Measurements from ENCODE around the gene TTLL10. TPM values are rescaled to one million over a fixed set of nuclear protein-coding genes. Genes with fewer than 3 reads are reported as not detected.
"Not testable (repeated sequence)": the region's sequence is repeated elsewhere in the genome, so short reads cannot be mapped to it uniquely, and the experiment has no call there.

Gene TTLL10
- total and polyA plus RNA-seq, 8 donors: 0.13 to 6.4 (median 0.46) TPM; not detected in 5

DNA sequence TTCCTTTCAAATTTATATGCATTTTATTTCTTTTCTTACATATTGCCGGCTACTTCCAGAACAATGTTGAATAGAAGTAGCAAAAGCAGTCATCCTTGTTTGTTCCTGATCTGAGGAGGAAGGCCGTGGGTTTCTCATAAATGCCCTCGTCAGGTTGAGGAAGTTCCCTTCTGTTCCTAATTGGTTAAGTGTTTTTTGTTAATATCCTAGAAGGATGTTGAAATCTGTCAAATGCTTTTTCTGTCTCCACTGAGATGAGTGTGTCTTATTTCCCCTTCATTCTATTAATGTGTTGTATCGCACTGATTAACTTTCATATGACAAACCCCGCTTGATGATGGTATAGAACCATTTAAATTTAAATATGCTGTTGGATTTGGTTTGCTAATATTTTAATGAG lies 15.4 kb downstream of the TTLL10 start:
- 69 to 87% (median 76%) methylated on average over 5 of the region's 5 CpGs for WGBS, 5 donors
- TF ChIP-seq POLR2A (IDR thresholded peaks at IDR 0.05) (no peak), POLR2AphosphoS5 (IDR thresholded peaks at IDR 0.05) (no peak), EP300 (IDR thresholded peaks at IDR 0.05) (no peak)
- TF ChIP-seq, protein P1, sequence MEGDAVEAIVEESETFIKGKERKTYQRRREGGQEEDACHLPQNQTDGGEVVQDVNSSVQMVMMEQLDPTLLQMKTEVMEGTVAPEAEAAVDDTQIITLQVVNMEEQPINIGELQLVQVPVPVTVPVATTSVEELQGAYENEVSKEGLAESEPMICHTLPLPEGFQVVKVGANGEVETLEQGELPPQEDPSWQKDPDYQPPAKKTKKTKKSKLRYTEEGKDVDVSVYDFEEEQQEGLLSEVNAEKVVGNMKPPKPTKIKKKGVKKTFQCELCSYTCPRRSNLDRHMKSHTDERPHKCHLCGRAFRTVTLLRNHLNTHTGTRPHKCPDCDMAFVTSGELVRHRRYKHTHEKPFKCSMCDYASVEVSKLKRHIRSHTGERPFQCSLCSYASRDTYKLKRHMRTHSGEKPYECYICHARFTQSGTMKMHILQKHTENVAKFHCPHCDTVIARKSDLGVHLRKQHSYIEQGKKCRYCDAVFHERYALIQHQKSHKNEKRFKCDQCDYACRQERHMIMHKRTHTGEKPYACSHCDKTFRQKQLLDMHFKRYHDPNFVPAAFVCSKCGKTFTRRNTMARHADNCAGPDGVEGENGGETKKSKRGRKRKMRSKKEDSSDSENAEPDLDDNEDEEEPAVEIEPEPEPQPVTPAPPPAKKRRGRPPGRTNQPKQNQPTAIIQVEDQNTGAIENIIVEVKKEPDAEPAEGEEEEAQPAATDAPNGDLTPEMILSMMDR (IDR thresholded peaks at IDR 0.05): no peak
- no peak overlapping the region for H3K27ac ChIP-seq
- H3K9me3 ChIP-seq: peaks cover 0 to 8% (median 0%) of the 10 kb centered on the region in 4 donors
- H3K27me3 ChIP-seq: no peaks in the 10 kb centered on the region
- intact Hi-C loops (cut with DNase I; ENCODE audit: low total_unique reads): no loop called here
- no peak overlapping the region for H3K4me3 ChIP-seq
- DNase-seq: no peak
- no peaks in the 10 kb centered on the region for H3K4me1 ChIP-seq
- no peaks in the 10 kb centered on the region for H3K36me3 ChIP-seq

DNA sequence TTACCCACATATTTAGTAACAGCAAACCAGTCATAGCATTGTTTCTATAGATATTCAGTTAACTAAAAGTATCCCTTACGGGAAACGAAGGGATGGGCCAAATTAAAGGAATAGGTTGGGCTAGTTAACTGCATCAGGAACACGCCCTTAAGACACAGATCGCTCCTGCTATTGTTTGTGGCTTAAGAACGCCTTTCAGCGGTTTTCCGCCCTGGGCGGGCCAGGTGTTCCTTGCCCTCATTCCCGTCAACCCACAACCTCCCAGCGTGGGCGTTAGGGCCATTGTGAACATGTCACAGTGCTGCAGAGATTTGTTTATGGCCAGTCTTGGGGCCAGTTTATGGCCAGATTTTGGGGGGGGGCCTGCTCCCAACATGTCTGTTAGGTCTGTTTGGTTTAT lies 18.1 kb downstream of the TTLL10 start:
- H3K27me3 ChIP-seq: no peaks in the 10 kb centered on the region
- peaks cover 0 to 19% (median 5%) of the 10 kb centered on the region in 4 donors for H3K9me3 ChIP-seq
- no peaks in the 10 kb centered on the region for H3K36me3 ChIP-seq
- H3K4me1 ChIP-seq: no peaks in the 10 kb centered on the region
- TF ChIP-seq POLR2AphosphoS5 (IDR thresholded peaks at IDR 0.05) (no peak), POLR2A (IDR thresholded peaks at IDR 0.05) (no peak), EP300 (IDR thresholded peaks at IDR 0.05) (no peak)
- TF ChIP-seq, protein P1 (IDR thresholded peaks at IDR 0.05): no peak
- no peak for DNase-seq
- no peak overlapping the region for H3K4me3 ChIP-seq
- intact Hi-C loops (cut with DNase I; ENCODE audit: low total_unique reads): no loop called here
- WGBS, 5 donors: 78 to 95% (median 88%) methylated on average over 11 of the region's 11 CpGs
- no peak overlapping the region for H3K27ac ChIP-seq

DNA sequence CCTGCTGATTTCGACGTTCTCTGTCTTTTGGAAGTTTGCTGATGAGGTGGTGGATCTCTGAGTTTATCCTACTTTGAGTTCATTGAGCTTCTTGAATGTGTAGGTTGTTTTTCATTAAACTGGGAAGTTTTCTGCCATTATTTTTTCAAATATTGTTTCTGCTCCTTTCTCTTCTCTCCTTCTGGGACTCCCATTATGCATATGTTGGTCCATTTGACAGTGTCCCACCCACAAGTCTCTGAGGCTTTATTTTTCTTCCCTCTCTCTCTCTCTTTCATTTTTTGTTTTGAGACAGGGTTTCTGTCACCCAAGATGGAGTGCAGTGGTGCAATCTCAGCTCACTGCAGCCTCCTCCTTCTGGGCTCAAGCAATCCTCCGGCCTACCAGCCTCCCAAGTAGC lies 21.0 kb downstream of the TTLL10 start:
- intact Hi-C loops (cut with DNase I; ENCODE audit: low total_unique reads): no loop called here
- WGBS, 5 donors: 62 to 96% (median 87%) methylated on average over 3 of the region's 3 CpGs

DNA sequence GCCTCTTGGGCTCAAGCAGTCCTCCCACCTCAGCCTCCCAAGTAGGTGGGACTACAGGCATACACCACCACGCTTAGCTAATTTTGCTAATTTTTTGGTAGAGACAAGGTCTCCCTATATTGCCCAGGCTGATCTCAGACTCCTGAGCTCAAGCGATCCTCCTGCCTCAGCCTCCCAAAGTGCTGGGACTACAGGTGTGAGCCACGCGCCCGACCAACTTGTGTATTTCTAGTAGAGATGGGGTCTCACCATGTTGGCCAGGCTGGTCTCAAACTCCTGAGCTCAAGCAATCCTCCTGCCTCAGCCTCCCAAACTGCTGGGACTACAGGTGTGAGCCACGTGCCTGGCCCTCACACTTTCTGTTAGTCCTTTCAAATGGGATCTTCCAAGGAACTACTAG lies 22.0 kb downstream of the TTLL10 start:
- Histone ChIP-seq H3K27me3 (peaks cover 0 to 14% (median 7%) of the 10 kb centered on the region in 3 donors), H3K9me3 (peaks cover 0 to 19% (median 5%) of the 10 kb centered on the region in 4 donors)
- H3K4me1 ChIP-seq; H3K36me3 ChIP-seq; DNase-seq; H3K4me3 ChIP-seq; H3K27ac ChIP-seq; intact Hi-C loops (cut with DNase I; ENCODE audit: low total_unique reads): not testable (repeated sequence)
- 83 to 95% (median 94%) methylated on average over 6 of the region's 6 CpGs for WGBS, 5 donors

More for the DNA sequence above, 21.0 kb downstream of the TTLL10 start:
- no peak overlapping the region for H3K4me3 ChIP-seq
- TF ChIP-seq, protein P1 (IDR thresholded peaks at IDR 0.05): no peak
- TF ChIP-seq EP300 (IDR thresholded peaks at IDR 0.05) (no peak), POLR2AphosphoS5 (IDR thresholded peaks at IDR 0.05) (no peak), POLR2A (IDR thresholded peaks at IDR 0.05) (no peak)
- peaks cover 0 to 19% (median 5%) of the 10 kb centered on the region in 4 donors for H3K9me3 ChIP-seq
- H3K27ac ChIP-seq: no peak overlapping the region
- DNase-seq: no peak
- no peaks in the 10 kb centered on the region for H3K36me3 ChIP-seq
- no peaks in the 10 kb centered on the region for H3K4me1 ChIP-seq
- H3K27me3 ChIP-seq: peaks cover 0 to 4% (median 0%) of the 10 kb centered on the region in 3 donors

DNA sequence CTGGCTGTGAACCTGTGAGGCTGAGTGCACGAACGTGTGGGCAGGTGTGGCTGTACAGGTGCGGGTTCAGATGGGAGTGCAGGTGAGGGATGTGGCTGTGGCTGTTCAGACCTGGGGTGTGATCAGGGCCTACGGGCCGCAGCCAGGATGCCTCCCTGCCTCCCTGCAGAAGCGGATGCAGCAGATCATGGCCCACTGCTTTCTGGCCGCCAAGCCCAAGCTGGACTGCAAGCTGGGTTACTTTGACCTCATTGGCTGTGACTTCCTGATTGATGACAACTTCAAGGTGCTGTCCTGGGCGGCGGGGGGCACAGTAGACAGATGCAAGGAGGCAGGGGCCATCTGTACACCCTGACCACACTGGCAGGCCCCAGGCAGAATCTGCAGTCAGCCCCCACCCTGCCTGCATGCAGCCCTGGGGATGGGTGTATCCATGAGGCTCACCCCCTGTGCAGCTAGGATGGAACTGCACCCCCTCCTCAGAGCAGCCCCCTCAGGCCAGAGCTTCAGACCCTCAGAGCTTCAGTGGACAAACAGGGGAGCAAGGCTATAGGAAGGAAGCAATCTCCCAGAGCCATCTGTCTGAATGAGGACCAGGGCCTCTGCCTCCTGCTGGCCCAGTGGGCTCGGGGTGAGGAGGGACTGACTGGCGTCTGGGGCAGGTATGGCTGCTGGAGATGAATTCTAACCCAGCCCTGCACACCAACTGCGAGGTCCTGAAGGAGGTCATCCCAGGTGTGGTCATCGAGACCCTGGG lies 22.9 kb downstream of the TTLL10 start:
- Histone ChIP-seq H3K4me1 (peaks cover 10 to 15% (median 11%) of the 10 kb centered on the region in 4 donors), H3K9me3 (peaks cover 0 to 16% (median 5%) of the 10 kb centered on the region in 4 donors), H3K27ac (no peak overlapping the region), H3K4me3 (no peak overlapping the region), H3K36me3 (no peaks in the 10 kb centered on the region), H3K27me3 (peaks cover 3 to 23% (median 16%) of the 10 kb centered on the region in 3 donors)
- TF ChIP-seq POLR2AphosphoS5 (IDR thresholded peaks at IDR 0.05) (no peak), EP300 (IDR thresholded peaks at IDR 0.05) (no peak), POLR2A (IDR thresholded peaks at IDR 0.05) (no peak)
- TF ChIP-seq, protein P1 (IDR thresholded peaks at IDR 0.05): no peak
- intact Hi-C loops (cut with DNase I; ENCODE audit: low total_unique reads): no loop called here
- no peak for DNase-seq
- 83 to 85% (median 84%) methylated on average over 12 to 13 of the region's 13 CpGs for WGBS, 5 donors

All from stomach (tissue), 9 donors.